HCT116 (cell line): Measurements from ENCODE around the gene SPA17. TPM values are rescaled to one million over a fixed set of nuclear protein-coding genes. Genes with fewer than 3 reads are reported as not detected.

Source experiments
- ATAC-seq: fragments of 200-7000 bp; cut with Tn5 transposase; 2 replicates; pipeline ENCODE4 v1.9.1; 2020; ENCODE audit warnings: mild to moderate bottlenecking, moderate library complexity
- BruUV-seq: library from RNA; stranded (reverse); fragments of 400-500 nt; replicated peaks from 2 replicates; lab custom pipeline; 2021; lab: Mats Ljungman, UMichigan
- CTCF ChIA-PET: fragments of 300-600 bp; sonication (Branson Sonifier 250); formaldehyde crosslinking; loops from one replicate; lab custom pipeline; 2021; ENCODE audit warnings: antibody characterized with exemption; lab: Charles Lee
- POLR2A ChIA-PET: fragments of 300-600, 350-600 bp; sonication (Branson Sonifier 250); formaldehyde crosslinking; loops from one replicate; lab custom pipeline; 2021; ENCODE audit warnings: antibody characterized with exemption; lab: Charles Lee
- RAD21 ChIA-PET, 2 experiments: fragments of 300-600 bp; sonication (Branson Sonifier 250); formaldehyde crosslinking; loops; one replicate each; lab custom pipeline; 2023; ENCODE audit warnings: low total read pairs in 2 of 2; ENCODE audit not compliant: uncharacterized antibody in 2 of 2, unreplicated experiment in 2 of 2, low non-redundant PET in 1 of 2; lab: Charles Lee
- DNase-seq: peaks from one replicate; pipeline ENCODE4 v3.0.0-alpha.2; 2010; ENCODE audit warnings: low read depth, low spot score
- H2AFZ ChIP-seq: fragments of 200-600 bp; shearing (Covaris generic), sonication (generic); 2 replicates; pipeline ENCODE4 v1.6.1; 2017; ENCODE audit warnings: low read depth, mixed run types, mixed read lengths, antibody characterized with exemption, low read length; ENCODE audit not compliant: poor library complexity, severe bottlenecking
- H3K27ac ChIP-seq: 2 replicates; pipeline ENCODE4 v1.5.1; 2012; ENCODE audit warnings: low read depth, low read length
- H3K27me3 ChIP-seq: fragments of 200-600 bp; sonication (generic); 2 replicates; pipeline ENCODE4 v1.6.1; 2016; ENCODE audit warnings: mixed run types, low read length, mixed read lengths; ENCODE audit not compliant: insufficient read depth
- H3K36me3 ChIP-seq, 2 experiments: fragments of 200-500 bp in 1 of 2; fragments of 200-600 bp in 1 of 2; sonication (Bioruptor generic) in 1 of 2; sonication (generic) in 1 of 2; 2 replicates each; pipeline versions ENCODE4 v1.5.1 to v1.6.1; 2014 to 2016; ENCODE audit warnings: low read length in 2 of 2, inconsistent platforms in 1 of 2, mixed read lengths in 1 of 2, mixed run types in 1 of 2; ENCODE audit not compliant: insufficient read depth in 2 of 2, control insufficient read depth in 1 of 2
- H3K4me1 ChIP-seq, 2 experiments: fragments of 200-600 bp in 1 of 2; sonication (generic) in 1 of 2; 2 replicates each; pipeline versions ENCODE4 v1.5.1 to v1.6.1; 2012 to 2017; ENCODE audit warnings: low read length in 2 of 2, inconsistent platforms in 1 of 2, mild to moderate bottlenecking in 1 of 2, mixed read lengths in 1 of 2, mixed run types in 1 of 2, moderate library complexity in 1 of 2; ENCODE audit not compliant: insufficient read depth in 2 of 2, control insufficient read depth in 1 of 2
- H3K4me2 ChIP-seq: fragments of 200-600 bp; sonication (generic); 2 replicates; pipeline ENCODE4 v1.6.1; 2017; ENCODE audit warnings: mixed run types, low read length, mixed read lengths
- H3K4me3 ChIP-seq, 2 experiments: fragments of 200-600 bp in 1 of 2; sonication (generic) in 1 of 2; replicated peaks in 1 of 2; 2 replicates each; pipeline ENCODE4 v1.5.1; 2011 to 2016; ENCODE audit warnings: low read length in 2 of 2, control low read depth in 1 of 2, low read depth in 1 of 2, mild to moderate bottlenecking in 1 of 2, mixed read lengths in 1 of 2, mixed run types in 1 of 2
- H3K79me2 ChIP-seq: fragments of 200-600 bp; sonication (generic); 2 replicates; pipeline ENCODE4 v1.6.1; 2017; ENCODE audit warnings: mild to moderate bottlenecking, mixed run types, low read length, moderate library complexity, mixed read lengths; ENCODE audit not compliant: insufficient read depth
- H3K9ac ChIP-seq: fragments of 200-600 bp; sonication (generic); 2 replicates; pipeline ENCODE4 v1.6.1; 2016; ENCODE audit warnings: low read length, mixed read lengths
- H3K9me2 ChIP-seq: fragments of 200-600 bp; sonication (generic), shearing (Covaris generic); 2 replicates; pipeline ENCODE4 v1.6.1; 2017; ENCODE audit warnings: mixed run types, mild to moderate bottlenecking, moderate library complexity; ENCODE audit not compliant: insufficient read depth
- H3K9me3 ChIP-seq, 2 experiments: fragments of 200-500 bp in 1 of 2; fragments of 200-600 bp in 1 of 2; sonication (Bioruptor generic) in 1 of 2; sonication (generic) in 1 of 2; 2 replicates each; pipeline ENCODE4 v1.6.1; 2014 to 2017; ENCODE audit warnings: low read length in 2 of 2, mixed read lengths in 2 of 2, inconsistent platforms in 1 of 2, low read depth in 1 of 2, mild to moderate bottlenecking in 1 of 2, mixed run types in 1 of 2, moderate library complexity in 1 of 2; ENCODE audit not compliant: control insufficient read depth in 1 of 2, insufficient read depth in 1 of 2
- H4K20me1 ChIP-seq: fragments of 200-600 bp; sonication (generic), shearing (Covaris generic); 2 replicates; pipeline ENCODE4 v1.6.1; 2017; ENCODE audit warnings: mixed run types, mild to moderate bottlenecking, moderate library complexity; ENCODE audit not compliant: insufficient read depth
- EGR1 ChIP-seq: IDR thresholded peaks from 2 replicates; pipeline ENCODE4 v1.6.1; 2012; ENCODE audit warnings: low read depth
- ELF1 ChIP-seq: IDR thresholded peaks from 2 replicates; pipeline ENCODE4 v1.6.1; 2012; ENCODE audit warnings: low read depth, borderline replicate concordance
- EZH2 ChIP-seq: fragments of 200-600 bp; sonication (generic); IDR thresholded peaks from 2 replicates; pipeline ENCODE4 v1.6.1; 2017; ENCODE audit warnings: antibody characterized with exemption, mixed run types
- JUND ChIP-seq: IDR thresholded peaks from 2 replicates; pipeline ENCODE4 v1.6.1; 2012
- POLR2A ChIP-seq: IDR thresholded peaks from 2 replicates; pipeline ENCODE4 v1.7.0; 2011; ENCODE audit warnings: borderline replicate concordance; ENCODE audit not compliant: insufficient read depth, insufficient read length; ENCODE audit errors: extremely low read depth
- SRF ChIP-seq: IDR thresholded peaks from 2 replicates; pipeline ENCODE4 v1.6.1; 2012; ENCODE audit warnings: low read depth
- TCF7L2 ChIP-seq: IDR thresholded peaks from 2 replicates; pipeline ENCODE4 v1.7.0; 2011; ENCODE audit warnings: borderline replicate concordance, inconsistent platforms; ENCODE audit not compliant: insufficient read depth, insufficient read length; ENCODE audit errors: extremely low read depth
- YY1 ChIP-seq: IDR thresholded peaks from 2 replicates; pipeline ENCODE4 v1.6.1; 2011; ENCODE audit warnings: low read length, low read depth, moderate library complexity, mild to moderate bottlenecking; ENCODE audit not compliant: insufficient replicate concordance; ENCODE audit errors: extremely low read depth
- intact Hi-C: fragments of 100-400 bp; cut with micrococcal nuclease; formaldehyde crosslinking; loops from 2 replicates; pipeline ENCODE4 v1.10.0; 2022
- total RNA-seq: library from RNA; stranded (reverse); gene quantifications from one replicate; pipeline ENCODE4 v1.2.1, GENCODE V29; 2021; ENCODE audit not compliant: unreplicated experiment

Gene SPA17
- total RNA-seq, 1 experiment from 2014 or later = 12.9 TPM

DNA sequence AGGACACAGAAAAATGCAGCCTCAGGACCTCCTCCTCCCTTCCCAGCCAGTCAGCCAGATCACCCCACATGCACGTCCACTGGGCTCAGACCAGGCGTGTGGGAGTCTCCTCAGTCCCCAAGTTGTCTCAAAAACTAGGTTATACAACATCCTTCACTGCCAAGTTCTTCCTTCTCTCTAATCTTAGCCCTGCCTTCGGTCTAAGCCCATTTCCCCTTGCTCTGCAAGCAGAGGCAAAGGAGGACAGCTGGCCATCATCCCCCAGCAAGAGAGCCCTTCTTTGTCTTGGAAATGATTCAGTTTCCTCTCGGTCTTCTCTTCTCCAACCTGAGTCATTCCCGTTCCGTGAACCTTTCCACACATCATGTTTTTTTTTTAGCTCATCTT is 52.0 kb downstream of the SPA17 start:
- no peak overlapping the region for H3K4me3 ChIP-seq
- no peak overlapping the region for H2AFZ ChIP-seq
- no peaks in the 10 kb centered on the region for H3K9me3 ChIP-seq
- no peaks in the 10 kb centered on the region for H3K79me2 ChIP-seq
- ATAC-seq (no peak), DNase-seq (no peak)
- H3K4me1 ChIP-seq = no peaks in the 10 kb centered on the region
- H3K9me2 ChIP-seq = no peaks in the 10 kb centered on the region
- BruUV-seq = no TSS peak
- H3K4me2 ChIP-seq = no peak overlapping the region
- intact Hi-C loops = no loop called here
- CTCF ChIA-PET = no interaction called here
- H3K27me3 ChIP-seq = peaks cover 52% of the 10 kb centered on the region
- POLR2A ChIA-PET = no interaction called here
- TF ChIP-seq EZH2 = no peak
- RAD21 ChIA-PET = no interaction called here
- H3K36me3 ChIP-seq = no peaks in the 10 kb centered on the region
- H3K9ac ChIP-seq = no peak overlapping the region
- H4K20me1 ChIP-seq = no peaks in the 10 kb centered on the region
- no peak overlapping the region for H3K27ac ChIP-seq

DNA sequence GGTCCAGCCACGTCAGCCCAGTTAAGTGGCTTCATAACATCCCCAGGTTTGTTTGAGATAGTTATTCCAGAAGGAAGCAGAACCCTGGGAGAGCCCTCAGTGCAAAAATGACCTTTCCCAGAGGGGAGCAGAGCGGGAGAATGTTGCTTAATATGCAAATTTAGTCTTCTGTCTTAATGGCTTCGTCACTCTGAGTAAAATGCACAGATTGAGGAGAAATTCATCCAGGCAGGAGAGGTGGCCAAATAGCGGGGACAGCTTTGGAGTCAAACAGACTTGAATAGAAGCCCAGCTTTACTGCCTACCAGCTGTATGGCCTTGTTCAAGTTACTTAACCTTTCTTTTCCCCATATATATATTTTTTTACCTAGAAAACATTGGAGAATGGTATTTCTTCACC is 53.8 kb downstream of the SPA17 start:
- H3K9me2 ChIP-seq = no peaks in the 10 kb centered on the region
- no TSS peak for BruUV-seq
- H4K20me1 ChIP-seq = no peaks in the 10 kb centered on the region
- H3K36me3 ChIP-seq = no peaks in the 10 kb centered on the region
- H3K27ac ChIP-seq = no peak overlapping the region
- no peak for DNase-seq
- no peak overlapping the region for H2AFZ ChIP-seq
- POLR2A ChIA-PET = no interaction called here
- H3K4me1 ChIP-seq = no peaks in the 10 kb centered on the region
- RAD21 ChIA-PET = no interaction called here
- CTCF ChIA-PET = no interaction called here
- no peak for TF ChIP-seq JUND
- no peak for TF ChIP-seq ELF1
- TF ChIP-seq YY1 = no peak
- no peak for TF ChIP-seq POLR2A
- TF ChIP-seq SRF = no peak
- TF ChIP-seq TCF7L2 = no peak
- TF ChIP-seq EGR1 = no peak
- H3K79me2 ChIP-seq = no peaks in the 10 kb centered on the region
- no peak overlapping the region for H3K9ac ChIP-seq
- H3K27me3 ChIP-seq = peaks cover 35% of the 10 kb centered on the region
- H3K9me3 ChIP-seq = no peaks in the 10 kb centered on the region
- H3K4me2 ChIP-seq = no peak overlapping the region
- intact Hi-C loops = no loop called here
- ATAC-seq = no peak
- no peak overlapping the region for H3K4me3 ChIP-seq
